Measurements from ENCODE around the gene FHIT.

DNA sequence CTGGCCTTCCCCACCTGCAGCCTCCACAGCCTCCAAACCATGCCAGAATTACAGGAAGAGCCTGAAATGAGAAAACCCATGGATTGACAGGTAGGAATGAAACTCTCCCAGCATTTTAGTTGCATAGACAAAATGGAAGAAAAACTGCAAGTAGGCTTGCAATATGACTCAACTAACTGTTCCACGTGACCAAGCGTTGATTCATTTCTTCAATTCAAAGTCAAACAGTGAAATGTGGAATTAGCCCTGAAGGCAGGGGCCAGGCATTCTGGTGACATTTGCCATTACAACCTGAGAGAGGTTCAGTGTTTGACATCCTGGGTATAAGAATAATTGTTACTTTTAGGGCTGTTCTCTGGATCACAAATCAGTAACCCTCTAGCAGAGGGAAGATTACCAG is 1525.0 kb downstream of the FHIT start:
- TF ChIP-seq, protein P1, sequence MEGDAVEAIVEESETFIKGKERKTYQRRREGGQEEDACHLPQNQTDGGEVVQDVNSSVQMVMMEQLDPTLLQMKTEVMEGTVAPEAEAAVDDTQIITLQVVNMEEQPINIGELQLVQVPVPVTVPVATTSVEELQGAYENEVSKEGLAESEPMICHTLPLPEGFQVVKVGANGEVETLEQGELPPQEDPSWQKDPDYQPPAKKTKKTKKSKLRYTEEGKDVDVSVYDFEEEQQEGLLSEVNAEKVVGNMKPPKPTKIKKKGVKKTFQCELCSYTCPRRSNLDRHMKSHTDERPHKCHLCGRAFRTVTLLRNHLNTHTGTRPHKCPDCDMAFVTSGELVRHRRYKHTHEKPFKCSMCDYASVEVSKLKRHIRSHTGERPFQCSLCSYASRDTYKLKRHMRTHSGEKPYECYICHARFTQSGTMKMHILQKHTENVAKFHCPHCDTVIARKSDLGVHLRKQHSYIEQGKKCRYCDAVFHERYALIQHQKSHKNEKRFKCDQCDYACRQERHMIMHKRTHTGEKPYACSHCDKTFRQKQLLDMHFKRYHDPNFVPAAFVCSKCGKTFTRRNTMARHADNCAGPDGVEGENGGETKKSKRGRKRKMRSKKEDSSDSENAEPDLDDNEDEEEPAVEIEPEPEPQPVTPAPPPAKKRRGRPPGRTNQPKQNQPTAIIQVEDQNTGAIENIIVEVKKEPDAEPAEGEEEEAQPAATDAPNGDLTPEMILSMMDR (IDR thresholded peaks at IDR 0.05) = no peak
- TF ChIP-seq EZH2phosphoT487 (IDR thresholded peaks at IDR 0.05) = no peak
- no peak for TF ChIP-seq EZH2 (IDR thresholded peaks at IDR 0.05)

All from neural progenitor cell (in vitro differentiated cells).